ENCODE measurements around the gene GOLGA3. TPM values are rescaled to one million over a fixed set of nuclear protein-coding genes. Genes with fewer than 3 reads are reported as not detected.

GOLGA3 gene
- total RNA-seq, 2 donors from 2014 or later, result 38.2 to 43.5 TPM

- no peaks in the 10 kb centered on the region for H3K4me1 Mint-ChIP-seq
- DNase-seq, result no peak
Observed at GRCh38 chr12:132720606-132721345, 107.9 kb downstream of the GOLGA3 start.

GRCh38 chr12:132719954-132720324 is 108.7 kb downstream of the GOLGA3 start:
- H3K36me3 ChIP-seq (ENCODE audit: control insufficient read depth, insufficient read depth, low read length), result peaks cover 66% of the 10 kb centered on the region
- Mint-ChIP-seq H3K4me3 (no peak overlapping the region), H3K27me3 (ENCODE audit: insufficient read depth) (no peaks in the 10 kb centered on the region), H3K9me3 (no peaks in the 10 kb centered on the region), H3K36me3 (ENCODE audit: low read depth) (peaks cover 72% of the 10 kb centered on the region), H3K27ac (peak overlapping the region; percentile 39), H3K4me1 (no peaks in the 10 kb centered on the region)
- no peak overlapping the region for H3K4me3 ChIP-seq (ENCODE audit: low read length)
- no peak for DNase-seq
- H3K9ac ChIP-seq (ENCODE audit: extremely low read depth, low read length, poor library complexity, severe bottlenecking), result no peak overlapping the region
- WGBS, 2 experiments (ENCODE audit: insufficient coverage in 1 of 2, insufficient read length in 1 of 2), result 95 to 98% methylated on average over 6 to 12 of the region's 12 CpGs
- no peaks in the 10 kb centered on the region for H3K27me3 ChIP-seq (ENCODE audit: control insufficient read depth, insufficient read depth, low read length, poor library complexity, severe bottlenecking)
- no peaks in the 10 kb centered on the region for H3K9me3 ChIP-seq (ENCODE audit: control insufficient read depth, low read length)
- TF ChIP-seq CTCF (conservative IDR thresholded peaks at IDR 0.05), result no peak
- no peaks in the 10 kb centered on the region for H3K4me1 ChIP-seq (ENCODE audit: control insufficient read depth, insufficient read depth, low read length)
- H3K27ac ChIP-seq (ENCODE audit: low read depth, low read length), result no peak overlapping the region

More at GRCh38 chr12:132720606-132721345, 107.9 kb downstream of the GOLGA3 start:
- WGBS, 2 experiments (ENCODE audit: insufficient coverage in 1 of 2, insufficient read length in 1 of 2), result 96% methylated on average over 11 to 25 of the region's 25 CpGs
- H3K9me3 Mint-ChIP-seq, result no peaks in the 10 kb centered on the region
- peaks cover 73% of the 10 kb centered on the region for H3K36me3 Mint-ChIP-seq (ENCODE audit: low read depth)
- H3K9ac ChIP-seq (ENCODE audit: extremely low read depth, low read length, poor library complexity, severe bottlenecking), result no peak overlapping the region
- no peaks in the 10 kb centered on the region for H3K27me3 ChIP-seq (ENCODE audit: control insufficient read depth, insufficient read depth, low read length, poor library complexity, severe bottlenecking)
- no peaks in the 10 kb centered on the region for H3K9me3 ChIP-seq (ENCODE audit: control insufficient read depth, low read length)
- H3K4me3 ChIP-seq (ENCODE audit: low read length), result no peak overlapping the region
- TF ChIP-seq CTCF (conservative IDR thresholded peaks at IDR 0.05), result no peak
- H3K27ac Mint-ChIP-seq, result no peak overlapping the region
- no peak overlapping the region for H3K4me3 Mint-ChIP-seq
- H3K36me3 ChIP-seq (ENCODE audit: control insufficient read depth, insufficient read depth, low read length), result peaks cover 71% of the 10 kb centered on the region
- H3K4me1 ChIP-seq (ENCODE audit: control insufficient read depth, insufficient read depth, low read length), result no peaks in the 10 kb centered on the region
- no peaks in the 10 kb centered on the region for H3K27me3 Mint-ChIP-seq (ENCODE audit: insufficient read depth)
- H3K27ac ChIP-seq (ENCODE audit: low read depth, low read length), result no peak overlapping the region

- Histone ChIP-seq H3K36me3 (ENCODE audit: control insufficient read depth, insufficient read depth, low read length) (peaks cover 66% of the 10 kb centered on the region), H3K4me3 (ENCODE audit: low read length) (no peak overlapping the region), H3K9me3 (ENCODE audit: control insufficient read depth, low read length) (no peaks in the 10 kb centered on the region), H3K27me3 (ENCODE audit: control insufficient read depth, insufficient read depth, low read length, poor library complexity, severe bottlenecking) (no peaks in the 10 kb centered on the region), H3K27ac (ENCODE audit: low read depth, low read length) (no peak overlapping the region), H3K9ac (ENCODE audit: extremely low read depth, low read length, poor library complexity, severe bottlenecking) (no peak overlapping the region), H3K4me1 (ENCODE audit: control insufficient read depth, insufficient read depth, low read length) (no peaks in the 10 kb centered on the region)
- WGBS, 2 experiments (ENCODE audit: insufficient coverage in 1 of 2, insufficient read length in 1 of 2), result 94 to 97% methylated on average over 26 to 31 of the region's 31 CpGs
- peaks cover 75% of the 10 kb centered on the region for H3K36me3 Mint-ChIP-seq (ENCODE audit: low read depth)
- no peaks in the 10 kb centered on the region for H3K4me1 Mint-ChIP-seq
- H3K27ac Mint-ChIP-seq, result peak overlapping the region; percentile 39
- no peak overlapping the region for H3K4me3 Mint-ChIP-seq
- H3K9me3 Mint-ChIP-seq, result no peaks in the 10 kb centered on the region
- no peak for DNase-seq
- H3K27me3 Mint-ChIP-seq (ENCODE audit: insufficient read depth), result no peaks in the 10 kb centered on the region
- TF ChIP-seq CTCF (conservative IDR thresholded peaks at IDR 0.05), result no peak
Observed at GRCh38 chr12:132719141-132719953, 109.3 kb downstream of the GOLGA3 start.

Other genes starting within 250 kb of the GOLGA3 start
- not detected for gene LRCOL1, start 218.3 kb downstream of the GOLGA3 start, total RNA-seq
- 1 to 10 TPM in 1 of 2 donors, under 1 TPM in 1; 0.97 to 2.8 TPM for gene P2RX2, start 210.1 kb downstream of the GOLGA3 start, total RNA-seq
- 100 to 1,000 TPM; 165 to 212 TPM for gene POLE, start 141.5 kb downstream of the GOLGA3 start, total RNA-seq
- 10 to 100 TPM; 26.7 to 27.0 TPM for gene PXMP2, start 141.3 kb downstream of the GOLGA3 start, total RNA-seq
- 10 to 100 TPM; 60.2 to 64.3 TPM for gene PGAM5, start 118.0 kb downstream of the GOLGA3 start, total RNA-seq
- gene ANKLE2, start 67.0 kb downstream of the GOLGA3 start, total RNA-seq, result 10 to 100 TPM; 87.8 to 88.5 TPM
- 10 to 100 TPM; 57.0 to 80.4 TPM for gene CHFR, start 58.7 kb upstream of the GOLGA3 start, total RNA-seq
- 10 to 100 TPM; 12.8 to 25.8 TPM for gene ZNF605, start 127.4 kb upstream of the GOLGA3 start, total RNA-seq
- 10 to 100 TPM; 13.5 to 16.0 TPM for gene ZNF26, start 157.5 kb upstream of the GOLGA3 start, total RNA-seq
- gene ZNF84, start 208.6 kb upstream of the GOLGA3 start, total RNA-seq, result 10 to 100 TPM; 50.2 to 52.6 TPM